G401.6 (cell line): Measurements from ENCODE around the gene ARHGEF4.
"Not testable (repeated sequence)": the region's sequence is repeated elsewhere in the genome, so short reads cannot be mapped to it uniquely, and the experiment has no call there.

Experiments
- FAIRE-seq: peaks from 2 replicates; lab custom pipeline; 2012; peaks lifted over from hg19 to GRCh38; lab: Jason Lieb, UNC

Gene ARHGEF4

GRCh38 chr2:130887643-130888042 lies 50.9 kb downstream of the ARHGEF4 start:
- no peak for FAIRE-seq

- no peak for FAIRE-seq
These were observed 54.4 kb downstream of the ARHGEF4 start for GRCh38 chr2:130890941-130891669.

GRCh38 chr2:130891966-130892365 lies 55.3 kb downstream of the ARHGEF4 start:
- no peak for FAIRE-seq

- no peak for FAIRE-seq
These were observed 56.4 kb downstream of the ARHGEF4 start for GRCh38 chr2:130892793-130893785.

GRCh38 chr2:130894326-130894942 lies 57.7 kb downstream of the ARHGEF4 start:
- no peak for FAIRE-seq

DNA sequence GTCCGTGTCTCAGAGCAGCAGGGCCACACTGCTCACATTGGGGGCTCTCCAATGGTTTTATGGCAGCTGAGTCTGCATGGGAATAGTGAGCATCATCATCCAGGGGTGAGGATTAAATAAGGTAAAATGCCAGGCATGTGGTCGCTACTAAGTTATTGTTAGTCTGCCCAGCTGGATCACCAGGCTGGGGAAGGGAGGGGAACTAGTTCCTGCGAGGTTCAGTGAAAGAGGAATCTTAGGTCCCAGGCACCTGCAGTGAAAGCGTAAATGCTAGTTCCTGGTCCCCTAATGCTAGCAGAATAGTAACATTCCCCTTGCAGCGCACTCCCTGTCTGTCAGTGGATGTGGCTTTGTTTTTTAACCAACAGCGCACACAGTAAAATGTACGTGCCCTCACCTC lies 60.1 kb downstream of the ARHGEF4 start:
- no peak for FAIRE-seq

- no peak for FAIRE-seq
These were observed 61.8 kb downstream of the ARHGEF4 start for GRCh38 chr2:130898553-130898952.

DNA sequence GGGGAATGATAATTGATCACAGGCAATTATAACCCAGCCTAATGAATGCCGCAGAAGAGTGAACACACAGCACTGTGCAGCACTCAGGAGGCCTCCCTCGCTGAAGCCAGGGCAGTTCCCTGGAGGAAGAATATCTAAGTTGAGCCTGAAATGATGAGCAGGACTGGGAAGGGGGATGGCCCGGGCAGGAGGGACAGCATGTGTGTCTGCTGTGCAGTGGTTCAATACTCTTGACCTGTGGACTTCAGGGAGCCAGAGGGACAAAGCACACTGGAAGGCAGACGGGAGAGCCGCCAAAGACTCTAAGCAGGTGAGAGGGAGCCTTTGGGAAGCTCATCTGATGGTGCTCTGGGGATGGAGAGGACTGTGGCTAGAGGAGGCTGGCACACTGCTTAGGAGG lies 62.6 kb downstream of the ARHGEF4 start:
- FAIRE-seq = no peak

DNA sequence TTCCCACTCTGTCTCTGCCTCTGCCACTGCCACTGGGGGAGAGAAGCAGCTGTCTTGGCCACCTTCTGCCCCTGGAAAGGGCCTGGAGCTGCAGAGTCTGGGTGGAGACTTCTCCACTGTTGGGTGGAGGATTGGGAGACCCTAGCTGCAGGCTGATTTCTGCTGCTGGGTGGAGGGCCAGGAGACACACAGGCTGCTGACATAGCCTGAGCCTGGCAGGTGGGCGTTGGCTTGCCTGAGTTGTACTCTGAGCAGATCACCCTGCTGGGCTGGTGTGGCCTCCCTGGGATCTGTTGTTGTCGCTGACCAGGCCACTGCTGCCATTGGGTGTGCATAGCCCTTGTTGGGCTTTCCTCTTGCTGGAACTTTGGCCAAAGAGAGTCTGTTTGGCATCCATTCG lies 64.3 kb downstream of the ARHGEF4 start:
- FAIRE-seq = no peak

GRCh38 chr2:130901626-130902025 lies 64.9 kb downstream of the ARHGEF4 start:
- not testable (repeated sequence) for FAIRE-seq

GRCh38 chr2:130908832-130909231 lies 72.1 kb downstream of the ARHGEF4 start:
- FAIRE-seq = no peak

DNA sequence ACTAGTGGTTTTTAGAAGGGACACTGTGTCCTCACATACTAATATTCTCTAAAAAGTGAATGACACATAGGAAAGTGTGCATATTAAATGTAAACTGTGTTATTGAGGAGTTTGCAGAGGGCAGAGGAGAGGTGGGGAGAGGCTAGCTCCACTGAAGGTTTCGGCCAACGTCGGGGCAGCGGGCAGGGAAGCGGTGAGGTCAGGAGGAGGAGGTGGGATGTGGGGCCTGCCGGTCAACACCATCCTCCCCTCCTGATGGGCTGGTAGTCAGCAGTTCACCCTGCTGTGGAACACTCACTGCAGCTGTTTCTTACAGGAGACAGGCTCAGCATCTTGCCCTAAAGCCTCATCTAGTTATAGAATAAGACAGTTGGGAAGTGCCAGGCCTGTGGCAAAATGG lies 74.2 kb downstream of the ARHGEF4 start:
- FAIRE-seq = no peak

DNA sequence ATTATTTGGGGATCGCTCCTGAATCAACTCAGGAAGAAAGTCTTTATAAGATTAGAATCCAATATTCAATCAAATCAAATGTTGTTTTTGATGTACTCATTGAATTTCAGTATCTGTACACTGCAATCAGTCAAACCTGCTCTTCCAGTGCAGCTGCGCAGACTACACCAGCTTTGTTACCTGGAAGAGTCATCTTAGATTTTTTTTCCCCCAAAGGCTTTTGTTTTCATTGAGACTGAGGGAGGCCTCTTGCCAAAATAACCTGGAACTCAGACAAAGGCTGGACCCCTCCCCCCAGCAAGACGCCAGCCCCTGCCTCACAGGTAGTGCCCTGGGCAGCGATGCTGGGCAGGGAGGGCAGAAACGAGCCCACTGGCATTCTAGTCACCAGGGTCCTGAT lies 74.8 kb downstream of the ARHGEF4 start:
- FAIRE-seq = no peak

DNA sequence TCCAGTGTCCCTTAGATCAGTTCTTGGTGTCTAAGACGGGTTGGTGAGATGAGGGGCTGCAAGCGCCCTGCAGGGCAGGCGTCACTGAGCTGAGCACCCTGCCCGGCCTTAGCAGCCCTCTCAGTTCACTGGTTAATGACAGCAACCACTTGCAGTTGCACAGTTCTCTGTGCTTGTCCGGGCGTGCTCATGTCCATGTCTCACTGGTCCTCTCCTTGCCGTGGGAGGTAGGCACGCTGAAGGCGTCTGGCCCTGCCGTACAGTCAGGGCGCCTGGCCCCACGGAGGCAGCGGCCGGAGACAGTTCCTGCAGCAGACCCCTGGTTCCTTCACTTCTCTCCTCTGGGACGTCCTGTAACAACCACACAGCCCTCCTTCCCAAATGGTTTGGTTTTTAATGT lies 75.3 kb downstream of the ARHGEF4 start:
- no peak for FAIRE-seq

DNA sequence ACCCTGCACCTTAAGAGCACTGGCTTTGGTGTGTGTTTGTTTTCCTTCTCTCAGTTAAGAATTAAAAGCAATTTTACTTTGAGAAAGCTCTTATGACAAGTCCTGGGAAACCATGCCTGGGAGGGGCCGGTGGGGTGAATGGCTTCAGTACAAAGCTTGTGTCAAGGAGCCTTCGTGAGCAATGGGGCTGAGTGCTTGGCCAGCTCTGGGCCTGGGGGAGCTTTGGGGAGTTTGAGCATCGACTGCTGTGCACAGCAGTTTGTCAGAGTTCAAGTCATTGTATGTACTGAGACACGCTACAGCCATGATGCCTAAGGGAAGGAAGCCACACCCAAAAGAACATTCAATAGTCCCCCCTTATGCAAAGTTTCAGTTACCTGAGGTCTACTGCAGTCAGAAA lies 75.8 kb downstream of the ARHGEF4 start:
- no peak for FAIRE-seq

- no peak for FAIRE-seq
These were observed 77.2 kb downstream of the ARHGEF4 start for GRCh38 chr2:130913891-130914290.

DNA sequence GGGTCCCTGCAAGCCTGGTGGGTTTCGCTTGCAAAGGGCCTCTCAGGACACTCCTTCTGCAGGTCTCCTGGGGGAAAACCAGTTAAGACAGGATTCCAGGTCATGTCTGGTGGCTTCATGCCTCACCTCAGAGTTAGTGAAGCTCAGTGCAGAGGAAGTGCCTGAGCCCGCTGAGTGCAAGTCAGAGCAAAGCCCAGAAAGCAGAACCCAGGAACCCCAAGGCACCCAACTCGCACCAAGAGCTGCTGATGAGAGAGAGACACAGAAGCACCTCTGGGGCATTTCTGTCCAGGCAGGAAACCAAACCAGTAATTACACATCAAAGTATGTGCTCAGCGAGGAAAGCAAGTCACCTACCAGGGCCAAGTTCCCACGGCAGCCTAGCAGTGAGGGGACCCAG lies 78.4 kb downstream of the ARHGEF4 start:
- no peak for FAIRE-seq

GRCh38 chr2:130915595-130916437 lies 79.1 kb downstream of the ARHGEF4 start:
- FAIRE-seq = no peak

- no peak for FAIRE-seq
These were observed 79.7 kb downstream of the ARHGEF4 start for GRCh38 chr2:130916438-130916705.

DNA sequence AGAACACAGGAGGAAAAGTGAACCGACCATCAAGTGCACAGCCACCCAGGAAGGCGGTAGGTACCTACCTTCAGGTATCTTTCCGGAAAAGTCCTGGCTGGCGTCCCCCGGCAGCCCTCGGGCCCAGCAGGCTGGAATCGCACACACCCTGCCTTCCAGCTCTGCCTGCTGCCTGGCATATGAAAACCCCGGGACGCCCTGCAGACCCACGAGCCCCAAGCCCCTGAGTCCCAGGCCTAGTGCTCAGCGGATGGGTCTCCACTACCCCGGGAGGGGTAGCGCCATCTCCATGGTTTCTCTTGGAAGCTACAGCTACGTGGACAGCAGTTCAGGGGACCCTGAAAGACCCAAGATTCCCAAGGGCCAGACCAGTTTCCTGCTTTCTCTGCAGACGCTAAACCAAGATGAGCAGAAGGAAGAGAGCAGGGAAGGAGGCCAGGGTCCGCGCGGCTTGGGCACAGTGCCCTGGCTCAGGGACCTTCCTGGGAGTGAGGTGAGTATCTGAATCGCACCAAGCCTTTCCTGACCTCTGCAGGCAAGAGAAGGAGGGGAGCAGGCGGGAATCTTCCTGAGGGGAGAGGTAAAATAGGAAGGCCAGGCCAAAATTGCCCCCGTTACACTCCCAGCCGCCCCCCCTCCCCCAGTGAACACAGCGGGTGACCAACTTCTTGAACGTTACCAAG lies 80.4 kb downstream of the ARHGEF4 start:
- FAIRE-seq = no peak

GRCh38 chr2:130918393-130918792 lies 81.7 kb downstream of the ARHGEF4 start:
- FAIRE-seq = no peak
